ENCODE results near the gene RASSF7.

Gene RASSF7

GRCh38 chr11:559712-560304, 962 bp upstream of the RASSF7 start:
- ChIA-PET CTCF (interaction anchor here (0.7 to 1.2 kb wide), 3 partner anchors 52 to 168 kb away, joined by 3 read pairs; no protein-coding TSS in a partner anchor), POLR2A (interaction anchor here (0.8 to 2.3 kb wide), 5 partner anchors 9 to 144 kb away, joined by 3 to 19 read pairs (median 4); partner anchors contain the start of genes HRAS and PHRF1)
- Histone ChIP-seq H3K27ac (ENCODE audit: extremely low read depth, low read depth, low read length) (peak overlapping the region; percentile 58; the same call in 1 of the 2 replicates), H3K4me1 (ENCODE audit: control insufficient read depth, insufficient read depth, low read length) (no peaks in the 10 kb centered on the region), H3K36me3 (ENCODE audit: control insufficient read depth in 2 of 2, insufficient read depth in 1 of 2, low read length in 2 of 2) (peaks cover 0 to 26% of the 10 kb centered on the region in 2 experiments; a peak in 1 of 3 replicates), H3K4me3 (ENCODE audit: low read depth, low read length) (peak overlapping the region; percentile 49; the same call in 1 of the 2 replicates), H3K9me3 (ENCODE audit: control insufficient read depth, insufficient read depth, low read depth, low read length) (no peaks in the 10 kb centered on the region)
- peak; percentile 85 for TF ChIP-seq ZNF121 (tag by site-specific recombination; IDR thresholded peaks at IDR 0.05)
- TF ChIP-seq, protein P1, sequence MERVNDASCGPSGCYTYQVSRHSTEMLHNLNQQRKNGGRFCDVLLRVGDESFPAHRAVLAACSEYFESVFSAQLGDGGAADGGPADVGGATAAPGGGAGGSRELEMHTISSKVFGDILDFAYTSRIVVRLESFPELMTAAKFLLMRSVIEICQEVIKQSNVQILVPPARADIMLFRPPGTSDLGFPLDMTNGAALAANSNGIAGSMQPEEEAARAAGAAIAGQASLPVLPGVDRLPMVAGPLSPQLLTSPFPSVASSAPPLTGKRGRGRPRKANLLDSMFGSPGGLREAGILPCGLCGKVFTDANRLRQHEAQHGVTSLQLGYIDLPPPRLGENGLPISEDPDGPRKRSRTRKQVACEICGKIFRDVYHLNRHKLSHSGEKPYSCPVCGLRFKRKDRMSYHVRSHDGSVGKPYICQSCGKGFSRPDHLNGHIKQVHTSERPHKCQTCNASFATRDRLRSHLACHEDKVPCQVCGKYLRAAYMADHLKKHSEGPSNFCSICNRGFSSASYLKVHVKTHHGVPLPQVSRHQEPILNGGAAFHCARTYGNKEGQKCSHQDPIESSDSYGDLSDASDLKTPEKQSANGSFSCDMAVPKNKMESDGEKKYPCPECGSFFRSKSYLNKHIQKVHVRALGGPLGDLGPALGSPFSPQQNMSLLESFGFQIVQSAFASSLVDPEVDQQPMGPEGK (tag by site-specific recombination; IDR thresholded peaks at IDR 0.05) = no peak
- TF ChIP-seq EGR2 (tag by site-specific recombination; IDR thresholded peaks at IDR 0.05; ENCODE audit: low read depth) = peak; percentile 60; the same call in 1 of the 2 replicates
- TF ChIP-seq, protein P2, sequence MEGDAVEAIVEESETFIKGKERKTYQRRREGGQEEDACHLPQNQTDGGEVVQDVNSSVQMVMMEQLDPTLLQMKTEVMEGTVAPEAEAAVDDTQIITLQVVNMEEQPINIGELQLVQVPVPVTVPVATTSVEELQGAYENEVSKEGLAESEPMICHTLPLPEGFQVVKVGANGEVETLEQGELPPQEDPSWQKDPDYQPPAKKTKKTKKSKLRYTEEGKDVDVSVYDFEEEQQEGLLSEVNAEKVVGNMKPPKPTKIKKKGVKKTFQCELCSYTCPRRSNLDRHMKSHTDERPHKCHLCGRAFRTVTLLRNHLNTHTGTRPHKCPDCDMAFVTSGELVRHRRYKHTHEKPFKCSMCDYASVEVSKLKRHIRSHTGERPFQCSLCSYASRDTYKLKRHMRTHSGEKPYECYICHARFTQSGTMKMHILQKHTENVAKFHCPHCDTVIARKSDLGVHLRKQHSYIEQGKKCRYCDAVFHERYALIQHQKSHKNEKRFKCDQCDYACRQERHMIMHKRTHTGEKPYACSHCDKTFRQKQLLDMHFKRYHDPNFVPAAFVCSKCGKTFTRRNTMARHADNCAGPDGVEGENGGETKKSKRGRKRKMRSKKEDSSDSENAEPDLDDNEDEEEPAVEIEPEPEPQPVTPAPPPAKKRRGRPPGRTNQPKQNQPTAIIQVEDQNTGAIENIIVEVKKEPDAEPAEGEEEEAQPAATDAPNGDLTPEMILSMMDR (tag by site-specific recombination; IDR thresholded peaks at IDR 0.05) = no peak
- TF ChIP-seq ZBTB8A (tag by site-specific recombination; IDR thresholded peaks at IDR 0.05) = no peak
- TF ChIP-seq ZBTB17 (tag by site-specific recombination; IDR thresholded peaks at IDR 0.05) = no peak
- TF ChIP-seq ZBTB1 (tag by site-specific recombination; IDR thresholded peaks at IDR 0.05) = peak; percentile 39; the same call in 1 of the 2 replicates
- peak; percentile 69 for TF ChIP-seq ZFHX2 (tag by site-specific recombination; conservative IDR thresholded peaks at IDR 0.05)
- TF ChIP-seq ZNF48 (tag by site-specific recombination; IDR thresholded peaks at IDR 0.05) = no peak
- no peak for TF ChIP-seq FEZF1 (tag by site-specific recombination; IDR thresholded peaks at IDR 0.05)
- no peak for TF ChIP-seq ZNF830 (tag by site-specific recombination; IDR thresholded peaks at IDR 0.05; ENCODE audit: low read depth)
- TF ChIP-seq ZNF561 (tag by site-specific recombination; IDR thresholded peaks at IDR 0.05; ENCODE audit: borderline replicate concordance) = no peak
- no peak for TF ChIP-seq SCRT2 (tag by site-specific recombination; IDR thresholded peaks at IDR 0.05)
- TF ChIP-seq ZNF658 (tag by site-specific recombination; IDR thresholded peaks at IDR 0.05) = no peak
- no peak for TF ChIP-seq YY1 (tag by site-specific recombination; IDR thresholded peaks at IDR 0.05)
- no peak for TF ChIP-seq ZEB2 (tag by site-specific recombination; IDR thresholded peaks at IDR 0.05)
- no peak for TF ChIP-seq KLF7 (tag by site-specific recombination; IDR thresholded peaks at IDR 0.05; ENCODE audit: borderline replicate concordance)

GRCh38 chr11:561148-562003, 606 bp downstream of the RASSF7 start:
- Histone ChIP-seq H3K9me3 (ENCODE audit: control insufficient read depth, insufficient read depth, low read depth, low read length) (no peaks in the 10 kb centered on the region), H3K27ac (ENCODE audit: extremely low read depth, low read depth, low read length) (peak overlapping the region; percentile 32; the same call in 1 of the 2 replicates), H3K36me3 (ENCODE audit: control insufficient read depth in 2 of 2, insufficient read depth in 1 of 2, low read length in 2 of 2) (peaks cover 0 to 26% of the 10 kb centered on the region in 2 experiments; a peak in 1 of 3 replicates), H3K4me3 (ENCODE audit: low read depth, low read length) (peak overlapping the region; percentile 77), H3K4me1 (ENCODE audit: control insufficient read depth, insufficient read depth, low read length) (no peaks in the 10 kb centered on the region)
- ChIA-PET CTCF (interaction anchor here (0.9 kb wide), 1 partner anchor 162 kb away, joined by 3 read pairs; no protein-coding TSS in a partner anchor), POLR2A (interaction anchor here (1.2 to 1.6 kb wide), 3 partner anchors 10 to 14 kb away, joined by 3 to 13 read pairs (median 4); partner anchors contain the start of gene PHRF1)
- TF ChIP-seq EGR2 (tag by site-specific recombination; IDR thresholded peaks at IDR 0.05; ENCODE audit: low read depth) = peak; percentile 6; the same call in 1 of the 2 replicates
- no peak for TF ChIP-seq ZBTB10 (tag by site-specific recombination; IDR thresholded peaks at IDR 0.05)
- TF ChIP-seq ZNF175 (tag by site-specific recombination; IDR thresholded peaks at IDR 0.05) = no peak
- no peak for TF ChIP-seq ZNF776 (tag by site-specific recombination; IDR thresholded peaks at IDR 0.05; ENCODE audit: borderline replicate concordance)
- TF ChIP-seq ZBTB26 (tag by site-specific recombination; optimal IDR thresholded peaks at IDR 0.05) = peak; percentile 44
- TF ChIP-seq IKZF3 (tag by site-specific recombination; IDR thresholded peaks at IDR 0.05) = no peak
- TF ChIP-seq ZNF239 (tag by site-specific recombination; IDR thresholded peaks at IDR 0.05) = no peak
- TF ChIP-seq ZFP69B (tag by site-specific recombination; IDR thresholded peaks at IDR 0.05) = peak; percentile 46; the same call in 1 of the 2 replicates

Data from HEK293 (cell line).